Prostate gland (tissue), 2 donors: Measurements from ENCODE around the gene RPL10. TPM values are rescaled to one million over a fixed set of nuclear protein-coding genes. Genes with fewer than 3 reads are reported as not detected.

Experiments
- DNase-seq: peaks from one replicate; pipeline ENCODE4 v3.0.0-alpha.2; 2019; ENCODE audit warnings: low spot score
- H3K27ac ChIP-seq, 2 donors: fragments of 200-600 bp; sonication (generic); 2 replicates each; pipeline ENCODE4 v1.5.1; 2017 to 2019
- H3K27me3 ChIP-seq: fragments of 200-600 bp; sonication (generic); replicated peaks from 2 replicates; pipeline ENCODE4 v1.5.1; 2019; ENCODE audit not compliant: insufficient read depth
- H3K36me3 ChIP-seq, 2 donors: fragments of 200-600 bp; sonication (generic); 1 replicate in 1 of 2; 2 replicates in 1 of 2; pipeline versions ENCODE4 v1.5.1 to v1.8.1; 2017 to 2019
- H3K4me1 ChIP-seq: fragments of 200-600 bp; sonication (generic); replicated peaks from 2 replicates; pipeline ENCODE4 v1.5.1; 2019
- H3K4me3 ChIP-seq, 2 donors: fragments of 200-600 bp; sonication (generic); 2 replicates each; pipeline ENCODE4 v1.5.1; 2017 to 2019
- H3K9me3 ChIP-seq: fragments of 200-600 bp; sonication (generic); 2 replicates; pipeline ENCODE4 v1.5.1; 2017
- POLR2A ChIP-seq: fragments of 450-650 bp; IDR thresholded peaks from one replicate; pipeline ENCODE4 v1.6.1; 2016; ENCODE audit warnings: antibody characterized with exemption, mild to moderate bottlenecking
- POLR2AphosphoS5 ChIP-seq: sonication (generic); formaldehyde crosslinking; IDR thresholded peaks from one replicate; pipeline ENCODE4 v1.6.1; 2017; ENCODE audit warnings: antibody characterized with exemption
- WGBS: methylation state at CpG from one replicate; pipeline ENCODE4 v1.1.5; 2018; 5-methylcytosine and 5-hydroxymethylcytosine counted together
- intact Hi-C: fragments of 100-400 bp; cut with DNase I; formaldehyde crosslinking; loops from one replicate; pipeline ENCODE4 v1.14.2; 2022
- total RNA-seq, 2 donors: library from RNA; depleted of rRNA; stranded (reverse); fragments of >200 nt; gene quantifications; one replicate each; pipeline ENCODE4 v1.1.0, GENCODE V29; 2016
- TF ChIP-seq, protein P1 (sequence below), 4 experiments: fragments of 200-600 bp in 2 of 4; fragments of 450-650 bp in 2 of 4; sonication (generic) in 2 of 4; IDR thresholded peaks; 1 replicate in 3 of 4; 2 replicates in 1 of 4; pipeline ENCODE4 v1.5.1; 2016 to 2019; ENCODE audit warnings: antibody characterized with exemption in 4 of 4, mild to moderate bottlenecking in 2 of 4, moderate library complexity in 2 of 4

RPL10 gene
- total RNA-seq, 2 donors from 2014 or later, result 3,702 to 5,500 TPM

DNA sequence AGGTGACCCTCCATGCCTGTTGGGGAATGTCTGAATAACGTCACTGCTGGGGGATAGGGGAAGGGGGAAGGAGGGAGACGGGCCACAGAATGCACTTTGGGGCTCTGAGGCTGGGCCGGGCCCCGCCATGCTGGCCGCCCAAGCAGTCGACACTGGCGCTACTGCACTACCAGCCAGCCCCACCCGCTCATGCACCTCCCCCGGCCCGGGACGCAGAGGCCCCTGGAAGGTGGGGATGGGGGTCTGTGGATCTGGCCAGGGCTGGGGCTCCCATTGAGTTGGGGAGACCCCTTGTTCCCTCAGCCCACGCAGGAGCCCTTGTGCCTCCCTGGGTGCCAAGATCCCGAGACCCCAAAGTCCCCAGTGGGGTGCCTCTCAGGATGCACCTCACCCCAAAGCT, 41.6 kb upstream of the RPL10 start:
- no peaks in the 10 kb centered on the region for H3K9me3 ChIP-seq
- H3K27ac ChIP-seq, result no peak overlapping the region
- no peak for DNase-seq
- H3K36me3 ChIP-seq, result no peaks in the 10 kb centered on the region
- no peaks in the 10 kb centered on the region for H3K4me1 ChIP-seq
- TF ChIP-seq, protein P1, sequence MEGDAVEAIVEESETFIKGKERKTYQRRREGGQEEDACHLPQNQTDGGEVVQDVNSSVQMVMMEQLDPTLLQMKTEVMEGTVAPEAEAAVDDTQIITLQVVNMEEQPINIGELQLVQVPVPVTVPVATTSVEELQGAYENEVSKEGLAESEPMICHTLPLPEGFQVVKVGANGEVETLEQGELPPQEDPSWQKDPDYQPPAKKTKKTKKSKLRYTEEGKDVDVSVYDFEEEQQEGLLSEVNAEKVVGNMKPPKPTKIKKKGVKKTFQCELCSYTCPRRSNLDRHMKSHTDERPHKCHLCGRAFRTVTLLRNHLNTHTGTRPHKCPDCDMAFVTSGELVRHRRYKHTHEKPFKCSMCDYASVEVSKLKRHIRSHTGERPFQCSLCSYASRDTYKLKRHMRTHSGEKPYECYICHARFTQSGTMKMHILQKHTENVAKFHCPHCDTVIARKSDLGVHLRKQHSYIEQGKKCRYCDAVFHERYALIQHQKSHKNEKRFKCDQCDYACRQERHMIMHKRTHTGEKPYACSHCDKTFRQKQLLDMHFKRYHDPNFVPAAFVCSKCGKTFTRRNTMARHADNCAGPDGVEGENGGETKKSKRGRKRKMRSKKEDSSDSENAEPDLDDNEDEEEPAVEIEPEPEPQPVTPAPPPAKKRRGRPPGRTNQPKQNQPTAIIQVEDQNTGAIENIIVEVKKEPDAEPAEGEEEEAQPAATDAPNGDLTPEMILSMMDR (IDR thresholded peaks at IDR 0.05), result no peak
- TF ChIP-seq POLR2AphosphoS5 (no peak), POLR2A (no peak)
- 64% methylated on average over 3 of the region's 13 CpGs for WGBS
- no peaks in the 10 kb centered on the region for H3K27me3 ChIP-seq
- H3K4me3 ChIP-seq, result no peak overlapping the region
- intact Hi-C loops, result no loop called here

DNA sequence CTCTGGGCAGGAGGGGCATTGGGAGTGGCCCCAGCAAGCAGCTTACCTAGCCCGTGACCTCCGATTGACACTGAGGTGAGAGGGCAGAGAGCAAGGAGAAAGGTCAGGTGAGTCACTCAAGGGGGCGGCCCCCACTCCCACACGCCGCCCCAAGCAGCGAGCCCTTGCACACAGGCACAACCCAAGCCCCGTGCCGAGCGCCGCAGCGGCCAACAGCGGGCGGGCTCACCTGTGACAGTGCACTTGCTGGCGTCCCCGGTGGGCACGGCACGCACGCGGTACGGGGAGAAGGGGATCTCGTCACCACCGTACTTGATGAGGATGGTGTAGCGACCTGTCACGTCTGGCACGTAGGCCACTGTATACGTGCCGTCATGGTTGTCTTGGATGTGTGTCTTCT, 41.0 kb upstream of the RPL10 start:
- H3K27me3 ChIP-seq, result no peaks in the 10 kb centered on the region
- 81% methylated on average over 25 of the region's 27 CpGs for WGBS
- TF ChIP-seq, protein P1 (IDR thresholded peaks at IDR 0.05), result no peak
- TF ChIP-seq POLR2A, result no peak
- TF ChIP-seq POLR2AphosphoS5, result no peak
- H3K4me3 ChIP-seq, result no peak overlapping the region
- H3K4me1 ChIP-seq, result no peaks in the 10 kb centered on the region
- H3K9me3 ChIP-seq, result no peaks in the 10 kb centered on the region
- H3K36me3 ChIP-seq, result no peaks in the 10 kb centered on the region
- DNase-seq, result no peak
- H3K27ac ChIP-seq, result no peak overlapping the region
- intact Hi-C loops, result no loop called here

DNA sequence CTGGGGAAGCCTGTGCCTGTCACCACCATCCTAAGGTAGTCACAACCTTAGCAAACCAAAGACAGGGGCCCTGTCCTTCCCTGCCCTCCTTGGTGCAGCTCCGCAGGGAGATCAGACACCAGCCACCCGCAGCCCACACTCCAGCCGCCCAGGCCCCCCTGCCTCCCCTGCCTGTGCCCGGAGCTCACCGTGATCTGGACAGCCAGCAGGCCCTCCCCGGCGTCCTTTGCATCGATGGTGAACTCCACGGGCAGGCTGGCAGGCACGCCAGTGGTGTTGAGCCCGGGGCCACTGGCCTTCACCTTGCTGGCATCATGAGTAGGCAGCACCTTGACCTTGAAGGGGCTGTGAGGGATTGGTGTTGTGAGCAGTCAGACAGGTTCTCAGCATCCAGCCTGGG, 40.2 kb upstream of the RPL10 start:
- DNase-seq, result no peak
- Histone ChIP-seq H3K4me3 (no peak overlapping the region), H3K27me3 (no peaks in the 10 kb centered on the region), H3K9me3 (no peaks in the 10 kb centered on the region), H3K4me1 (no peaks in the 10 kb centered on the region), H3K27ac (no peak overlapping the region), H3K36me3 (no peaks in the 10 kb centered on the region)
- WGBS, result no CpG with 5 or more reads among the region's 11 CpGs
- TF ChIP-seq POLR2AphosphoS5 (no peak), POLR2A (no peak)
- TF ChIP-seq, protein P1 (IDR thresholded peaks at IDR 0.05), result no peak
- intact Hi-C loops, result no loop called here

DNA sequence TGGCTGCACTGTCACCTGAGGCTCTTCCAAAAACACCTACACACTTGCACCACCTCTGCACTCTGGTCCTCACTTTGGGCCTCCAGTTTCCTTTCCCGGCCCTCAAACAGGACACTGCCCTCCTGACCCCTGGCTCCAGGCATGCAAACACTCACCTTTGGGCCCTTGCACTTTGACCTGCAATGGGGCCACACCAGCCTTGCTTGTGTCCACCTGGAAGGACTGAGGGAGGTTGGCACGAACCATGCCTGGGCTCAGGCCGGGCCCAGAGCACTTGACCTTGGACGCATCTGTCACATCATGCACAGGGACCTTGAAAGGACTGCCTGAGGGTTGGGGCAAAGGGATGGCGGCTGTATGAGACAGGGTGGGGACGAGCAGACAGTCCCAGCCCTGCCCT, 39.3 kb upstream of the RPL10 start:
- no peaks in the 10 kb centered on the region for H3K36me3 ChIP-seq
- WGBS, result 65% methylated on average over 5 of the region's 6 CpGs
- no peaks in the 10 kb centered on the region for H3K4me1 ChIP-seq
- H3K4me3 ChIP-seq, result no peak overlapping the region
- TF ChIP-seq POLR2AphosphoS5 (no peak), POLR2A (no peak)
- TF ChIP-seq, protein P1 (IDR thresholded peaks at IDR 0.05), result no peak
- no peak for DNase-seq
- intact Hi-C loops, result no loop called here
- H3K27ac ChIP-seq, result no peak overlapping the region
- no peaks in the 10 kb centered on the region for H3K9me3 ChIP-seq
- H3K27me3 ChIP-seq, result no peaks in the 10 kb centered on the region

DNA sequence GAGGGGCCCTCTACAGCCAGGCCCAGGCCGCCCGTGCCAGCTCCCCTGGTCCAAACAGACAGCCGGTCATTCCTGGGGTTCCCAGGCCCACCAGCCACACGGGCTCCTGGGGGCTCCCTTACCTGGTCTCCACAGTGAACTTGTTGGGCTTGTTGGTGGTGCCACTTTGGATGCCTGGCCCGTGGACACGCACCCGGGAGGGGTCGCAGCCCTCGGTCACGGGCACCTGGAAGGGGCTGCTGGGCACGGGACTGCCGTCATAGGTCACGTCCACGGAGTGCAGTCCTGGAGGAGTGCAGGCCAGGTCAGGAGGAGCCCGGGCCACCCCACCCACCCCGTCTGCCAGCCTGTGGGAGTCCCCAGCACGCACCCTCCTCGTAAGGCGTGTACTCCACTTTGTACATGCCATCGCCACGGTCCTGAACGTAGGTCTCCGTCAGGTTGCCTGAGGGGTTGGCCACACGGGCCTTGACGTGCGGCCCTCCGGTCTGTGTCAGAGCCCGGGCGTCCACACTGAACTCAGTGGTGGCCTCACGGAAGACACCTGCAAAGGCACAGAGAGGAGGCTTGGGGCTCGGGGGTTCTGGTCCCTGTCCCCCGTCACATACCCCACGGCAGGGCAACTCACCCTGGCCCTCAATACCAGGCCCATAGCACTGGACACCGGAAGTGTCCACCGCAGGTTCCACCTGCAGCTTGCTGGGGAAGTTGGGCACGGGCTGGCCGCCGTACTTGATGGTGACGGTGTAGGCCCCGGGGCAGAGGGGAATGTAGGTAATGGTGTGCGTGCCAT, 38.6 kb upstream of the RPL10 start:
- Histone ChIP-seq H3K27ac (no peak overlapping the region), H3K36me3 (no peaks in the 10 kb centered on the region), H3K4me1 (no peaks in the 10 kb centered on the region), H3K9me3 (no peaks in the 10 kb centered on the region), H3K27me3 (no peaks in the 10 kb centered on the region), H3K4me3 (no peak overlapping the region)
- intact Hi-C loops, result no loop called here
- WGBS, result 84% methylated on average over 12 of the region's 41 CpGs
- DNase-seq, result no peak
- TF ChIP-seq, protein P1 (IDR thresholded peaks at IDR 0.05), result no peak
- TF ChIP-seq POLR2A, result no peak
- no peak for TF ChIP-seq POLR2AphosphoS5
